Stimulated activated CD4-positive, alpha-beta T cell treated with anti-CD3 and anti-CD28 coated beads, Interleukin-1b, Interleukin-23, amount 100 ng/mL, for 4 hours (primary cell): ENCODE measurements around the gene PNPLA7.
"Not testable (repeated sequence)": the region's sequence is repeated elsewhere in the genome, so short reads cannot be mapped to it uniquely, and the experiment has no call there.

Source experiments
- DNase-seq, 2 donors: peaks; one replicate each; pipeline ENCODE4 v3.0.0-alpha.2; 2020; ENCODE audit warnings: low read depth in 2 of 2

Gene PNPLA7

DNA sequence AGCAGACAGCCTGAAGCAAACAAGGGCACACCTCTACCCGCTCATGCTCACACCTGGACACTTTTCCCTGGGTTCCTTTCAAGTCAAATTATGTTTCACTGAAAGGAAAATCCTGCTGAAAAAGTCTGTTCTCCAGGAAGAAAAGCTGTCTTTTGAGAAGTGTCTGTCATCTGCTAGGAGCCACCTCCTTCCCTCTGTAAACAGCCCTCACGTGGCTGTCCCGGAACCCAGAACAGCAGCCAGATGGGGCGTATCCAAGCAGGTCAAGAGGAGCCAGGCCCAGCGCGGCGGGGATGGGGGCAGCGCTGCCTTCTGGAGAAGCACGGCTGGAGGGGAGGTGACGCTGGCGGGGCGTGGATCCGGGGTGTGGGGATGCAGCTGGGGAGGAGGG lies at the start of gene PNPLA7:
TSS of gene PNPLA7 (minus strand) at position 172 of the 391 bp plus-strand sequence. CDS start 205 bp downstream, outside the sequence.
- peak; percentile 24 to 31 for DNase-seq

DNA sequence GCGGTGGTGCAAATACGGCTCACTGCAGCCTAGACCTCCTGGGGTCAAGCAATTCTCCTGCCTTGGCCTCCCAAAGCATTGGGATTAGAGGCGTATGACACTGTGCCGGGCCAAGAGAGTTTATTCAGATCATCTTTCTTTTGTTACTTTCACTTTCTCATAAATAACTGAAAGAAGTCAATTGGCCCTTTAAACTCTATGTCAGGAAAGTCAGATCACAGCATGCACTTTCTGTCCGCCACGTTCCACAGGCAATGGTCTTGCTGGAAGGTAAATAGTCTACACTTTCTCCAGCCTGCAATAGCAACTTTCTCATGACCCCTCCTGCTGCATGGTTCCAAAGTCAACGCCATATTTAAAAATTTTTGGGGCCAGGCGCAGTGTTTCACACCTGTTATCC lies 48.7 kb upstream of the PNPLA7 start:
- no peak for DNase-seq

DNA sequence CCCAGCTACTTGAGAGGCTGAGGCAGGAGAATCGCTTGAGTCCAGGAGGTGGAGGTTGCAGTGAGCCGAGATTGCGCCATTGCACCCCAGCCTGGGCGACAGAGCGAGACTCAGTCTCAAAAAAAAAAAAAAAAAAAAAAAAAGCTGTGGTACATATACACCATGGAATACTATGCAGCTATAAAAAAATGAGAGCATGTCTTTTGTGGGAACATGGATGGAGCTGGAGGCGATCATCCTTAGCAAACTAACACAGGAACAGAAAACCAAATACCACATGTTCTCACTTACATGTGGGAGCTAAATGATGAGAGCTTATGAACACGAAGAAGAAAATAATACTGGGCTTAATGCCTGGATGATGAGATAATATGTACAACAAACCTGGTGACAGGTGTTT lies 46.4 kb upstream of the PNPLA7 start:
- not testable (repeated sequence) for DNase-seq

- DNase-seq: no peak
Observed at GRCh38 chr9:137593176-137593575, 43.0 kb upstream of the PNPLA7 start.

GRCh38 chr9:137592767-137593166 lies 42.6 kb upstream of the PNPLA7 start:
- DNase-seq: no peak

DNA sequence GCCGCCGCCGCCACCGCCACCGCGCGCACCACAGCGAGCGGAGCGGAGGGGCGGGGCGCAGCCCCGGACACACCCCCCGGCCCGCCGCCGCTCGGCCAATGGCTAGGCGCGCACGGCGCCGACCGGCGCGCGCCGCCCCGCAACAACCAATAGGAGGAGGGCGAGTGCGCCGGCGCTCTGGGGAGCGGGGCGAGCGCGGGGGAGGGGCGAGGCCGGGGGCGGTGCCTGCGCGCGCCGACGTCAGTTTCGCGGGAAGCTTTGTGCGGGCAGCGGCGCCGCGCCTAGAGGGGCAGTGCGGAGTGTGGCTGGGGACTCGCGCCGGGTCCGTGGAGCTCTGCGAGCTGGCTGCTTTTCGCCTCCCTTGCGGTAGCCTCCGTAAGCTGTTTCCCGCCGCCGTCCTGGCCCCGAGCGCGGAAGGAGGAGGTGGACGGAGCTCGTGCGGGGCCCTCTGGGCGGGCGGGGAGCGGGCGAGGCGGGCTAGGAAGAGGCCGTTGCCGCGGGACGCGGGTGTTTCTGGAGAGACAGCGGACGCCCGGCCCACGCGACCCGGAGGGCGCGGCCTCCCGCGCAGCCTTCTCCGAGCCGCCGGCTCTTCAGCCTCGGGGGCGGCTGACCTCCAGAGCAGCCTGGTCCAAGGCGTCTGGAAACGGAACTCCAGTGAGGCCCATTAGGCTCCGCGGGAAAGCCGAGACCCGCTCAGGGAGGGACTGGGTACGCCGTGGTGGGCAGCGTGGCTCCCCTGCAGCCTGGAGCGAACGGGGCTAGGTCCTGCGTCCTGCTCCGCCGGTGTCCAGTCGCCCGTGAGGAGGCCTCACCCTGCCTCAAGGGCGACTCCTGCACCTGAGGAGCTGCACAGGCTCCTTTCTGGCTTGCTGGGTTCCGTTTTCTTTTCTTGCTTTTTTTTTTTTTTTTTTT lies 40.5 kb upstream of the PNPLA7 start, which contains the start of gene ZMYND19:
TSS of gene ZMYND19 (minus strand) at position 44 of the 915 bp plus-strand sequence. CDS start 249 bp downstream, outside the sequence.
- peak; percentile 89 to 90 for DNase-seq

DNA sequence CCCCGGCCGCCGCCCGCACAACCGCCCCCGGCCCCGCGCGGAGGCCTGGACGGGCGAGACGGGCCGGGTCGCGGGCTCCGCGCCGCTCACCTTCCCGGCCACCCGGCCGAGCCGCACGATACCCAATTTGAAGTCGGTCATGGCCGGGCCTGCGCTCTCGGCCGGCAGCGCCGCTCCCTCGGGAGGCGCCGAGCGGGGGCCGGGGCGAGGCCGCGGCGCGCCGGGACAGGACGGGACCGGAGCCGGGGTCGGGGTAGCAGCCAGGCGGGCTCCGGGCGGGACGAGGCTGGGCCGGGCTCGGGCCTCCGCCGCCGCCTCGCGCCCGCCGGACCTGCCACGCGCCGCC lies 39.9 kb upstream of the PNPLA7 start:
- no peak for DNase-seq

DNA sequence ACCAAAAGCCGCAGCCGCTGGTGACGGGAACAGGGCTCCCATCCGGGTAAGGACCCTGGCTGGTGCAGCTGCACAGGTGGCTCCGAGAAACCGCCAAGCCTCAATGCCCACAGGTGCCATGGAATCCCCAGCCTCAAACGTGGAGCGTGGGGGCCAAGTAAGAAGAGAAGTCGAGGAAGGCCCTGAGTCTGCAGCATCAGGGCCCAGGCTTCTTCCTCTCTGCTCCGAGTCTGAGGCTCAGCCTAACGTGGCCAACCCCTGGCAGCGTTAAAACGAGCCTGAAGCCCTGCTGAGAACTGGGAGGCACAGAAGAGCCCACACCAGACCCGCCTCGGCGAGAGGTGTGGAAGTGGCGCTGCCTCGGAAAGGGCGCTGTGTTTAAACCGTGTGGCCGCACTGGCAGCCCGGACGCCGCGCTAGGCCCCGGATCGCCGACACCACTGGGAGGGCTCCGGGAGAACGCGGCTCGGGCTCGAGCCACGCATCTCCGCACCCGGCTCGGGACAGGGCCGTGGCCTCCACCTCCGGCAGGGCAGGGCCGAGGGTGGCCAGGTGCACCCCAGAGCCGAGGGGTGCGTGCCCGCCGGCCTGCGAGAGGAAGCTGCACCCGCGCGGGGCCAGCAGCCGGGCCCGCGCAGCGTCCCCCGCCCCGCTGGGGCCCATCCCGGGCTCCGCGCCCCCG lies 39.4 kb upstream of the PNPLA7 start:
- DNase-seq: no peak

- DNase-seq: no peak
Observed at GRCh38 chr9:137588891-137589290, 38.7 kb upstream of the PNPLA7 start.

DNA sequence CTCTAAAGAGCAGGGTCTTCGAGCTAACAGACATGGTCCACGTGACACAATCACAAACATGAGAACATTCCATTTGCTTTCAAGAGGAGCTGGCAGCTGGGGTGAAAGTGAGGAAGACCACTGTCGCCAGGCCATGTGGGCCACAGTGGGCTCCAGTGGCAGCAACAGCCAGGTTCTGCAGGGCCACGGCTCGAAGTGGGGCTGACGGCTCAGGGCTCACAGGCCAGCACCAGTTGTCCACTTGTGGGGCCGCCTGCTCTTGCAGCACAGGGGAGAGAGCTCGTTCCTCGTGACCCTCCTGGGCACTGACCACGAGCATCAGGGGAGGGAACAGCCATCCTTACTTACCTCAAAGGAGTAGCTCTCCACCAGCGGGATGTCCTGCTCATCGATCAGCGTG lies 38.1 kb upstream of the PNPLA7 start:
- DNase-seq: no peak

DNA sequence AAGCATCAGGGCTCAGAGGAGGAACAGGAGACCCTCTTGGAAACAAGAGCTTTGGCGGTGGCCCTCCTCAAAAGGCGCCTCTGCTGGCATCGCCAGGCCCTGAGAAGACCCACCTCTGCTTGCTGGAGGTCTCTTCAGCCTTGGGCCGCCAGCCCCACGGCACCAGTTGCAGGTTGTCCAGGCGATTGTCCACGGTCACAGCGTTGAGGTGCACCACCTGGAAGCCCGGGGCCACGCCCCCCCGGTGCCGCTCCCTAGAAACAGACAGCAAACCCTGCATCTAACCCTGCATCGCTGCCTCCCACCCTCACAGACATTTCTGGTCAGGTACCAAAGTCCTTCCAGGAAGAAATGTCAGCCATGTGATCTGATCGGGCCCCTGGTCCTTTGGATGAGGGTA lies 36.7 kb upstream of the PNPLA7 start:
- no peak for DNase-seq

- DNase-seq: no peak
Observed at GRCh38 chr9:137583957-137584356, 33.8 kb upstream of the PNPLA7 start.

DNA sequence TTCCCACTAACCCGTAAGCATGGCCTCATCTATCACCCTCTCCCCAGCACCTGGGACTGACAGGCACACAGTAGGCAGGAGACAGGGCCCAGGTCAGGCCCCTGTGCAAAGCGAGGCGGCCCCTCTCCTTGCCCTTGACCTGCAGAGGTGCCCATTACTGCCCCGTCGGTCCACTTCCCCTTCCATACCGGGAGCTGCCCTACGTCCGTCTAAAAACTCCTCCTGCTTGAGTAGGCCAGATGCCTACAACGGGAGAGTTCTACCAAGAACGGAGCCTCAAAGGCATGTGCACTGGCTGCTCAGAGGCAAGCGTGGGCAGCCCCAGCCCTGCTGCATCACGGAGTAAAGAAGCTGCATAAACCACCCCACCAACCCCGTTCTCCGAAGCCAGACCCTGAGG lies 33.1 kb upstream of the PNPLA7 start:
- DNase-seq: no peak

- no peak for DNase-seq
Observed at GRCh38 chr9:137582286-137582860, 32.2 kb upstream of the PNPLA7 start.

DNA sequence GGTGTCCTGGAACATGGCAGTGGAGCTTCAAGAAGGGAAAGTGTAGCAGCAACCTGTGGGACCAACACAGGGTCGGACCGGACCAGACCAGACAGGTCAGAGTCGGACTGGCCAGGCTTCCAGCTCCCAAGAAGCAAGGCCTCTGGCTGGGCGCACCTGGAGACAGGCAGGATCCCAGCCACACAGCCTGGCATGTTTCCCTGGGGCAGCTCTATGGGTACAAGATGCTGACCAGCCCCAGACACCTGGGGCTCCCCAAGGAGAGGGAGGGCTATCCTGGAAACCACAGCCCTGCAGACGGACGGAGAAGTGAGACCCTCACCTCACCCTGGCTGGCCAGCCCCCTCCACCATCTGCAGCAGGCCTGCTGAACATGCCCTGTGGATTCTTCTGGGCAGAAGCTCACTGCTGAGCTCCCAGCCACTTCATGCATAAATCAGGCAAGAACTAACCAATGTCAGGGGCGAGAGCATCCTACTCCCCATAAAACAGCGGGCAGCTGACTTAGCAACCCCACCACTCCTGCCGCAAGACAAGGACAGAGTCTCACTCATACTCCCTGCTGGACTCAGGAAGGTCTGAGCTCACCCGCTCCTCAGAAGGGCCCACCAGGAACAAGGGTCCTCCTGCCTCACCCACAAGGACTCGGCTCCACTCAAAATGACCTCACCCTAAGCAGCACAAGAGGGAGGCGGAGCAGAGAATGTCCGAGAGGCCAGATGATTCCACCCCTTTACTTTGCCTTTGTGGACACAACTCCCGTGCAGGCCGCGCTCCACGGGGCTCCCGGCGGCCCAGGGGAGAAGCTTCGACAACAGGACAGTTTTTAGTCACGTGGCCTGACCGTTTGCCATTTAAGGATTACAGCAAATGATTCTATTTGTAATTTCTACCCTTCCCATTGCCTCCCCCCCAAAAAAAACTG lies 31.4 kb upstream of the PNPLA7 start:
- no peak for DNase-seq

- no peak for DNase-seq
Observed at GRCh38 chr9:137580954-137581322, 30.7 kb upstream of the PNPLA7 start.

DNA sequence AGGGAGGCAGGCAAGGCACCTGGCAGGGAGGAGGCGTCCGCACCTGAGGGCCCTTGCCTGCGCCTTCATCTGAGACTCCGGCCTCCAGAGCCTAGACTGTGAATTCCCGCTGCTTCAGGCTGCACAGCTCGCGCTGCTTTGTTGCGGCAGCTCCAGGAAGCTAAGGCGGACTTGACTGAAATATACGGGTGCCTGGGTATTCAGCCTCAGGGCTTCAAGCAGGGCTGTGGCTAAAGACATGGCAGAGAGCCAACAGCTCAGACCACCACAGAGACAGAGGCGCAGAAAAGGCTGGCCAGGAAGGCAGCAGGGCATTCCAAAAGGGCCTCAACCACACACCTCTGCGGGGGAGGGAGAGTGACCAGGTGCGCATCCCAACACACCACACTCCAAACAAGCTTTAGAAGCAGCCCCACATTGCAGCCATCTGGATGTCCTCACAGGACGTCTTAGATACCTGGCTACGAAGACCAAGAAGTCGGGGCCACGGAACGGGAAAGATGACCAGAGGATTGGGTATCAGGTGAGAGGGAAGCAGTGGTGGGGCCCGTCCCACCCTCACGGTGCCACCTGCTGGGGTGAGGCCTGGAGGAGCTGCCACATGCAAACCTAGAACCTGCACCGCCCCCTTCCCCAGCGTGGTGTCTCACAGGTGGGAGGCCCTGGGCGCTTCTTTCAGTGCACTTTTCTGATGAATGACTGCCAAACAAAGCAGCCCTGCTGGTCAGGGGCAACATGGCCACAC lies 30.2 kb upstream of the PNPLA7 start:
- no peak for DNase-seq

DNA sequence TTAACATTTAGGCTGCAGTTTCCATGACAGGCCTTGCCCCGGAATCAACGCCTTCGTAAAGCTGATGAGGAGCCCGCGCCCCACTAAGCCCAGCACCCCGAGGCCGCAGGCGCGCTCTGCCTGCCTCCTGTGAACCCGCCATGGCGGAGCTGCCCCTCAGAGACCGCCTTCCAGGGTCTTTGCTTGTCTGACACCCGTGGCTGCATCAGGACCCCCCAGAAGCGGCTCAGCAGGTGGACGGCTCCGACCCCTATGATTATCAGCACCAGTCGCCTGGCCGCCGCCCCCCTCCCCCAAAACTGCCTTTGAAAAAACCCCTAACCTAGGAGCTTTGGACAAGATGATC lies 29.0 kb upstream of the PNPLA7 start:
- no peak for DNase-seq

- DNase-seq: peak; percentile 89 to 98
Observed at GRCh38 chr9:137578518-137579258, 28.5 kb upstream of the PNPLA7 start, which contains the start of gene DPH7. Gene DPH7, minus strand, starts transcription at chr9:137578925. Its CDS starts 148 bp downstream, at chr9:137578777.
